ENCODE measurements around the gene SULT4A1.

SULT4A1 gene

GRCh38 chr22:43859621-43860020 lies 2.7 kb downstream of the SULT4A1 start:
- DNase-seq, result no peak

GRCh38 chr22:43859176-43859575 lies 3.1 kb downstream of the SULT4A1 start:
- no peak for DNase-seq

- DNase-seq, result no peak
Observed at GRCh38 chr22:43858156-43858895, 4.0 kb downstream of the SULT4A1 start.

GRCh38 chr22:43857367-43857766 lies 4.9 kb downstream of the SULT4A1 start:
- no peak for DNase-seq

- no peak for DNase-seq
Observed at GRCh38 chr22:43855431-43855830, 6.9 kb downstream of the SULT4A1 start.

GRCh38 chr22:43854786-43855271 lies 7.5 kb downstream of the SULT4A1 start:
- no peak for DNase-seq

- DNase-seq, result no peak
Observed at GRCh38 chr22:43854121-43854785, 8.1 kb downstream of the SULT4A1 start.

GRCh38 chr22:43853328-43853931 lies 8.9 kb downstream of the SULT4A1 start:
- no peak for DNase-seq

- peak in 1 of 2 donors; percentile 29 for DNase-seq
Observed at GRCh38 chr22:43852573-43853327, 9.6 kb downstream of the SULT4A1 start.

- DNase-seq, result no peak
Observed at GRCh38 chr22:43851979-43852307, 10.4 kb downstream of the SULT4A1 start.

GRCh38 chr22:43851058-43851978 lies 11.0 kb downstream of the SULT4A1 start:
- DNase-seq, result no peak

GRCh38 chr22:43850529-43850928 lies 11.8 kb downstream of the SULT4A1 start:
- DNase-seq, result no peak

GRCh38 chr22:43849731-43850130 lies 12.6 kb downstream of the SULT4A1 start:
- no peak for DNase-seq

GRCh38 chr22:43848366-43849171 lies 13.7 kb downstream of the SULT4A1 start:
- no peak for DNase-seq

GRCh38 chr22:43847376-43848289 lies 14.7 kb downstream of the SULT4A1 start:
- no peak for DNase-seq

- no peak for DNase-seq
Observed at GRCh38 chr22:43846966-43847365, 15.3 kb downstream of the SULT4A1 start.

- DNase-seq, result no peak
Observed at GRCh38 chr22:43845981-43846380, 16.3 kb downstream of the SULT4A1 start.

GRCh38 chr22:43844560-43845545 lies 17.5 kb downstream of the SULT4A1 start:
- no peak for DNase-seq
